Astrocyte (in vitro differentiated cells and primary cell): ENCODE measurements around the gene DCUN1D2. TPM values are rescaled to one million over a fixed set of nuclear protein-coding genes. Genes with fewer than 3 reads are reported as not detected.

Experiments used
- DNase-seq: peaks from one replicate; pipeline ENCODE4 v3.0.0-alpha.2; 2010; ENCODE audit warnings: low read depth
- FAIRE-seq: peaks from 2 replicates; lab custom pipeline; 2011; peaks lifted over from hg19 to GRCh38; lab: Jason Lieb, UNC
- H2AFZ ChIP-seq: 2 replicates; pipeline ENCODE4 v1.6.0; 2012; ENCODE audit warnings: low read depth, low read length, inconsistent platforms
- H3K27ac ChIP-seq: 2 replicates; pipeline ENCODE4 v1.5.1; 2011; ENCODE audit warnings: low read depth, low read length, inconsistent platforms
- H3K27me3 ChIP-seq: 2 replicates; pipeline ENCODE4 v1.6.0; 2011; ENCODE audit warnings: low read length, inconsistent platforms; ENCODE audit not compliant: insufficient read depth
- H3K36me3 ChIP-seq: 2 replicates; pipeline ENCODE4 v1.5.1; 2011; ENCODE audit warnings: low read length, inconsistent platforms; ENCODE audit not compliant: insufficient read depth
- H3K4me1 ChIP-seq: 2 replicates; pipeline ENCODE4 v1.5.1; 2011; ENCODE audit warnings: low read length, inconsistent platforms; ENCODE audit not compliant: insufficient read depth
- H3K4me2 ChIP-seq: 2 replicates; pipeline ENCODE4 v1.6.0; 2012; ENCODE audit warnings: low read length, inconsistent platforms
- H3K4me3 ChIP-seq: 2 replicates; pipeline ENCODE4 v1.5.1; 2011; ENCODE audit warnings: low read depth, mild to moderate bottlenecking, low read length, inconsistent platforms; ENCODE audit not compliant: insufficient read depth
- H3K79me2 ChIP-seq: 2 replicates; pipeline ENCODE4 v1.6.0; 2012; ENCODE audit warnings: mild to moderate bottlenecking, low read length, inconsistent platforms; ENCODE audit not compliant: insufficient read depth
- H3K9ac ChIP-seq: 2 replicates; pipeline ENCODE4 v1.6.0; 2012; ENCODE audit warnings: mild to moderate bottlenecking, low read length, inconsistent platforms
- H3K9me3 ChIP-seq: 2 replicates; pipeline ENCODE4 v1.5.1; 2012; ENCODE audit warnings: low read depth, mild to moderate bottlenecking, low read length, inconsistent platforms; ENCODE audit not compliant: insufficient read depth
- H4K20me1 ChIP-seq: 2 replicates; pipeline ENCODE4 v1.6.0; 2012; ENCODE audit warnings: low read length, inconsistent platforms; ENCODE audit not compliant: insufficient read depth
- H3K27ac Mint-ChIP-seq: one replicate; pipeline ENCODE4 v1.8.0; 2021; ENCODE audit warnings: mild to moderate bottlenecking, mixed read lengths; ENCODE audit not compliant: unreplicated experiment
- H3K27me3 Mint-ChIP-seq: one replicate; pipeline ENCODE4 v1.8.0; 2021; ENCODE audit warnings: low read depth, mixed read lengths; ENCODE audit not compliant: unreplicated experiment
- H3K36me3 Mint-ChIP-seq: one replicate; pipeline ENCODE4 v1.8.0; 2021; ENCODE audit warnings: low read depth, mixed read lengths; ENCODE audit not compliant: unreplicated experiment
- H3K4me1 Mint-ChIP-seq: one replicate; pipeline ENCODE4 v1.8.0; 2021; ENCODE audit warnings: low read depth, mixed read lengths; ENCODE audit not compliant: unreplicated experiment
- H3K4me3 Mint-ChIP-seq: one replicate; pipeline ENCODE4 v1.8.0; 2021; ENCODE audit warnings: mild to moderate bottlenecking, moderate library complexity, mixed read lengths; ENCODE audit not compliant: unreplicated experiment
- H3K9me3 Mint-ChIP-seq: one replicate; pipeline ENCODE4 v1.8.0; 2021; ENCODE audit warnings: mild to moderate bottlenecking, mixed read lengths; ENCODE audit not compliant: unreplicated experiment
- CTCF ChIP-seq: IDR thresholded peaks from 2 replicates; pipeline ENCODE4 v1.5.1; 2011; ENCODE audit warnings: low read depth, mild to moderate bottlenecking, inconsistent platforms, low read length, moderate library complexity; ENCODE audit not compliant: insufficient read depth
- EZH2 ChIP-seq: IDR thresholded peaks from 2 replicates; pipeline ENCODE4 v1.6.1; 2012; ENCODE audit warnings: mild to moderate bottlenecking, low read length, inconsistent platforms; ENCODE audit not compliant: insufficient read depth
- total RNA-seq: library from RNA; stranded (reverse); gene quantifications from 2 replicates; pipeline ENCODE4 v1.2.1, GENCODE V29; 2021

DCUN1D2 gene
- total RNA-seq, 1 donor from 2014 or later: 16.3 TPM

DNA sequence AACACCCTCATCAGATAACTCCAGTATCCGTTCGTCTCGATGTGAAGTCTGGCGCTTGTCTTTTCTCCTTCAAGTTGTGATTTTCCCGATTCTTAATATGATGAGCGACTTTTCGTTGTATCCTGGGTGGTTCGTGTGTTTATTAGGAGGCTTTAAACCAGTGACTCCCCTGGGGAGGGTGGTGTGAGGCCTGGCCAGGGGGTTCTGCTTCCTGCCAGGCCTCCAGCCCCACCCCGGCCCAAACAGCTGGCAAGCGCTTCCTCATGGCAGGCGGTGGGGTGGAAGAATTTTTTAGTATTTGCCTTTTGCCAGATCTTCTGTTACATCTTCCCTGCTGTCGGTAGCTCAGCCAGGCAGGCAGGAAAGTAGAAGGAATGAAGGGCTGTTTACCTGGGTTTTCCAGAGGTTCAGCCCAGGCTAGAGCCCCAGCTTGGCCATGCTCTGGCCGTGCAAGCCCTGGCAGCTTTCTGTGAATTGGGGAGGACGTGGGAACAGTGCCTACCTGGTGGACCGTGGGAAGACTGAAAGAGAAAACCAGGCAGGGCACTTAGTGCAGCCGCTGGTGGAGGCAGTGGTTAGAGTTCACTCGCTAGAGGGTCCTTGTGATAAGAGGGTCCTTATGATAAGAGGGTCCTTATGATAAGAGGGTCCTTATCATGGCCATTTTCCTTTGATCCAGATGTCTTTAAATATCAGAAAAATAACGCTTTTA is 37.7 kb upstream of the DCUN1D2 start:
- Histone ChIP-seq H3K4me1 (peaks cover 8% of the 10 kb centered on the region), H3K9ac (no peak overlapping the region), H4K20me1 (peaks cover 49% of the 10 kb centered on the region), H3K27me3 (no peaks in the 10 kb centered on the region), H3K27ac (no peak overlapping the region), H3K4me3 (no peak overlapping the region), H3K4me2 (no peak overlapping the region), H3K9me3 (no peaks in the 10 kb centered on the region), H2AFZ (no peak overlapping the region), H3K79me2 (peaks cover 37% of the 10 kb centered on the region), H3K36me3 (peaks cover 33% of the 10 kb centered on the region)
- no peaks in the 10 kb centered on the region for H3K27me3 Mint-ChIP-seq
- no peaks in the 10 kb centered on the region for H3K9me3 Mint-ChIP-seq
- H3K27ac Mint-ChIP-seq: no peak overlapping the region
- H3K4me1 Mint-ChIP-seq: peaks cover 16% of the 10 kb centered on the region
- FAIRE-seq (no peak), DNase-seq (no peak)
- H3K36me3 Mint-ChIP-seq: peaks cover 14% of the 10 kb centered on the region
- no peak for TF ChIP-seq EZH2
- TF ChIP-seq CTCF: no peak
- no peak overlapping the region for H3K4me3 Mint-ChIP-seq

DNA sequence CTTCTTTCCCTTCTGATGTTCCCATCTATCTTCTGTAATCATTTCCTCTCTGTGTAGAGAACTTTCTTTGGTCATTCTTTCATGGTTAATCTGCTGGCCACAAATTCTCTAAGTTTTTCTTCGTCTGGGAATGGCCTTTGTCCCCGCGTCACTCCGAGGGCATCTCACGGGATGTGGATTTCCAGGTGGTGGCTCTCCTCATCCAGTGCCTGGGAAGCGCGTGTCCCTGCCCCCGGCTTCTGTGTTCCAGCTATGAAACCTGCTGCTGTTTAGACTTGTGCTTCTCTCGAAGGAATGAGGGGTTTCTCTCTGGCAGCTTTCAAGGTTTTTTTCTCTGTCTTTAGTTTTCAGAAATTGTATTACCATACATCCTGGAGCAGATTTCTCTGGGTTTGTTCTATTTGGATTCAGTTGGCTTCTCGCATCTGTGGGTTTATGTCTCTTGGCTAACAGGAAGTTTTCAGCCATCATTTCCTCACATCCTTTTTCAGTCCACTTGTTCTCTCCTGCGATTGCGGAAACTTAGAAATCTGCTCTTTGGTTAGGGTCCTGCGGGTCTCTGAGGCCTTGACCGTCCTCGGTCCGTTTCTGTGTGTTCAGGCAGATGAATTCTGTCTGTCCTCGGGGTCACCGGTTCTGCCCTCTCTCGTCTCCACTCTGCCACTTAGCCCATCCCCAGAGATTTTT is 36.9 kb upstream of the DCUN1D2 start:
- Mint-ChIP-seq H3K4me1 (peaks cover 16% of the 10 kb centered on the region), H3K4me3 (no peak overlapping the region), H3K27me3 (no peaks in the 10 kb centered on the region), H3K9me3 (no peaks in the 10 kb centered on the region), H3K27ac (peak overlapping the region; percentile 42), H3K36me3 (peaks cover 17% of the 10 kb centered on the region)
- Histone ChIP-seq H3K36me3 (peaks cover 33% of the 10 kb centered on the region), H3K27me3 (no peaks in the 10 kb centered on the region), H3K4me1 (peaks cover 8% of the 10 kb centered on the region), H3K27ac (no peak overlapping the region), H4K20me1 (peaks cover 53% of the 10 kb centered on the region), H3K4me2 (no peak overlapping the region), H2AFZ (no peak overlapping the region), H3K4me3 (no peak overlapping the region), H3K9me3 (no peaks in the 10 kb centered on the region), H3K9ac (no peak overlapping the region), H3K79me2 (peaks cover 43% of the 10 kb centered on the region)
- FAIRE-seq (no peak), DNase-seq (no peak)
- TF ChIP-seq CTCF (no peak), EZH2 (no peak)
